Measurements from ENCODE around the gene CPSF6. TPM values are rescaled to one million over a fixed set of nuclear protein-coding genes. Genes with fewer than 3 reads are reported as not detected.

CPSF6 gene
- total RNA-seq, 4 donors from 2014 or later = 27.4 to 54.2 (median 32.3) TPM

GRCh38 chr12:69274861-69275260, 35.5 kb downstream of the CPSF6 start:
- H3K27ac ChIP-seq = no peak overlapping the region
- no peaks in the 10 kb centered on the region for H3K36me3 ChIP-seq
- TF ChIP-seq POLR2AphosphoS5 (IDR thresholded peaks at IDR 0.05) (no peak), EP300 (IDR thresholded peaks at IDR 0.05) (no peak), POLR2A (IDR thresholded peaks at IDR 0.05) (no peak), CTCF (IDR thresholded peaks at IDR 0.05) (no peak)
- peaks cover 11% of the 10 kb centered on the region for H3K4me1 ChIP-seq
- no peaks in the 10 kb centered on the region for H3K27me3 ChIP-seq
- no peak for DNase-seq (ENCODE audit: low spot score in 2 of 2)
- no peak overlapping the region for H3K4me3 ChIP-seq
- no peaks in the 10 kb centered on the region for H3K9me3 ChIP-seq
- 33% methylated on average over 1 of the region's 1 CpG for WGBS

DNA sequence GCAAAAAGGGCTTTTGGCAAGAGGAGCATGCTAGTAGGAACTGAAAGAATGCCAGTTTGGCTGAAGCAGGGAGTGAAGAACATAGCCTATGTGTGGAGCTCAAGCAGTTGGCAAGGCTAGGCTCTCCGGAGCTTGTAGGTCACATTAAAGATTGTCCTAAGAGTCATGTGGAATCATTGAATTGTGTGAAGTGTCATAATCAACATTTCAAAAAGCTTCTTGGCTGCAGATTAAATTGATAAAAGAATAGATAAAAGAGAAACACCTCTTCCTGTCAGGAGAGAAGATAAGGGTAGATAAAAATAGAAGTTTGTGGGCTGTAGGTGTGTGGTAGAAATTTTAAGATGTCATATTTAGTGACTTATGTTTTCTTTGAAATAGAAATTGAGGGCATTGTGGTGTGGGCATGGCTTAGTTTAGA, 36.1 kb downstream of the CPSF6 start:
- no peak overlapping the region for H3K27ac ChIP-seq
- DNase-seq (ENCODE audit: low spot score in 2 of 2) = no peak
- 21% methylated on average over 1 of the region's 1 CpG for WGBS
- H3K36me3 ChIP-seq = no peaks in the 10 kb centered on the region
- H3K27me3 ChIP-seq = no peaks in the 10 kb centered on the region
- TF ChIP-seq POLR2A (IDR thresholded peaks at IDR 0.05) (no peak), EP300 (IDR thresholded peaks at IDR 0.05) (no peak), POLR2AphosphoS5 (IDR thresholded peaks at IDR 0.05) (no peak), CTCF (IDR thresholded peaks at IDR 0.05) (no peak)
- H3K9me3 ChIP-seq = no peaks in the 10 kb centered on the region
- no peak overlapping the region for H3K4me3 ChIP-seq
- H3K4me1 ChIP-seq = peaks cover 11% of the 10 kb centered on the region

DNA sequence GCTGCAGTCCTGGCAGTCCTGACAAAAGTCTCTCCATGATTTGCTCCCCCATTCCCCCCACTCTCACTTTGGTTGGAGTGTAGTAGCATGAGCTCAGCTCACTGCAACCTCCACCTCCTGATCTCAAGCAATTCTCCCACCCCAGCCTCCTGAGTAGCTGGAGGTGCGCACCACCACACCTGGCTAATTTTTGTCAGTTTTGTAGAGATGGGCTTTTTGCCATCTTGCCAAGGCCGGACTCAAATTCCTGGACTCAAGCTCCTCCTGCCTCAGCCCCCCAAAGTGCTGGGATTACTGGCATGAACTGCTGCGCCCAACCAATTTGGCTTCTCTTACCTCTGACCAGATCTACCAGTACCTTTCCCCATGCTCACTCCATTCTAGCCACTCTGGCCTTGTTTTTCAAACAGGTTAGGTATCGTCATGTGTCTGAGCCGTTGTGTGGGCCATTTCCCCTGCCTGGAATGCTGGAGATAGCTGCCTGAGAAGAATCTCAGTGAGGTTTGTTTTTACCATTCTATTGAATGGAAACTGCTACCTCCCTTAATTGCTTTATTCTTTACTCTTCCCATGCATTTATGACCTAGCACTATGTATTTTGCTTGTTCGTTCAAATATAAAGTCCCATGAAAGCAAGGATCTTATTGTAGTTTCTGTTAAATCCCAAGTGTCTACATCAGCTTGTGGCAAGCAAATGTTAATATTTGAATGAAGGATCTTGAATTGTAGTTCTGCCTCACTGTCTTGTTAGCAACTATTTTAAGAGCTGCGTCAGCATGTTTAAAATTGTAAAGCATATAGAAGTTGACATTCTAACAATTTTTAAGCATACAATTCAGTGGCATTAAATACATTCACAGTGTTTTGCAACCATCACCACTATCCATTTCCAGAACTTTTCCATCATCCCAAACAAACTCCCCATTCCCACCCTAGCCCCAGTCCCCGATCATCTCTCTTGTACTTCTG, 39.7 kb downstream of the CPSF6 start:
- no peak for TF ChIP-seq EP300 (IDR thresholded peaks at IDR 0.05)
- TF ChIP-seq POLR2AphosphoS5 (IDR thresholded peaks at IDR 0.05) = no peak
- TF ChIP-seq POLR2A (IDR thresholded peaks at IDR 0.05) = no peak
- TF ChIP-seq CTCF (IDR thresholded peaks at IDR 0.05) = no peak
- H3K4me1 ChIP-seq = peaks cover 23% of the 10 kb centered on the region
- H3K4me3 ChIP-seq = no peak overlapping the region
- WGBS = 82% methylated on average over 8 of the region's 8 CpGs
- H3K27me3 ChIP-seq = no peaks in the 10 kb centered on the region
- no peaks in the 10 kb centered on the region for H3K9me3 ChIP-seq
- no peak for DNase-seq (ENCODE audit: low spot score in 2 of 2)
- no peaks in the 10 kb centered on the region for H3K36me3 ChIP-seq
- no peak overlapping the region for H3K27ac ChIP-seq

- 2% methylated on average over 19 of the region's 19 CpGs for WGBS
- DNase-seq (ENCODE audit: low spot score in 2 of 2) = peak; percentile 82 to 86
Observed at GRCh38 chr12:69284131-69284530, 44.8 kb downstream of the CPSF6 start.

More at GRCh38 chr12:69284131-69284530, 44.8 kb downstream of the CPSF6 start:
- no peaks in the 10 kb centered on the region for H3K9me3 ChIP-seq
- no peak for TF ChIP-seq POLR2AphosphoS5 (IDR thresholded peaks at IDR 0.05)
- no peak for TF ChIP-seq POLR2A (IDR thresholded peaks at IDR 0.05)
- no peak for TF ChIP-seq CTCF (IDR thresholded peaks at IDR 0.05)
- TF ChIP-seq EP300 (IDR thresholded peaks at IDR 0.05) = no peak
- no peaks in the 10 kb centered on the region for H3K27me3 ChIP-seq
- H3K27ac ChIP-seq = no peak overlapping the region
- H3K4me3 ChIP-seq = peak overlapping the region; percentile 38
- no peaks in the 10 kb centered on the region for H3K36me3 ChIP-seq
- peaks cover 17% of the 10 kb centered on the region for H3K4me1 ChIP-seq
